DND-41 (cell line): ENCODE results near the gene TMEM260.

Experiments
- ATAC-seq: fragments of 200-7000 bp; cut with Tn5 transposase; 3 replicates; pipeline ENCODE4 v1.9.1; 2021; ENCODE audit warnings: low read depth; ENCODE audit not compliant: insufficient read depth
- DNase-seq: peaks from one replicate; pipeline ENCODE4 v3.0.0-alpha.2; 2020
- H2AFZ ChIP-seq: 2 replicates; pipeline ENCODE4 v1.6.0; 2012; ENCODE audit warnings: low read depth, low read length
- H3K27ac ChIP-seq: 2 replicates; pipeline ENCODE4 v1.5.1; 2012; ENCODE audit warnings: low read length, inconsistent platforms
- H3K27me3 ChIP-seq: fragments of 200-600 bp; sonication (generic); 2 replicates; pipeline ENCODE4 v1.6.0; 2012; ENCODE audit warnings: low read length, mild to moderate bottlenecking, inconsistent platforms; ENCODE audit not compliant: insufficient read depth, poor library complexity
- H3K36me3 ChIP-seq: 2 replicates; pipeline ENCODE4 v1.5.1; 2012; ENCODE audit warnings: low read length, inconsistent platforms; ENCODE audit not compliant: insufficient read depth
- H3K4me1 ChIP-seq: 2 replicates; pipeline ENCODE4 v1.5.1; 2012; ENCODE audit warnings: mild to moderate bottlenecking, low read length; ENCODE audit not compliant: insufficient read depth
- H3K4me2 ChIP-seq: 2 replicates; pipeline ENCODE4 v1.6.0; 2012; ENCODE audit warnings: mild to moderate bottlenecking, moderate library complexity, low read length, inconsistent platforms; ENCODE audit not compliant: insufficient read depth
- H3K4me3 ChIP-seq, 2 experiments: fragments of 200-600 bp in 1 of 2; shearing (Covaris generic) in 1 of 2; 2 replicates each; pipeline ENCODE4 v1.5.1; 2012 to 2016; ENCODE audit warnings: inconsistent platforms in 2 of 2, low read length in 2 of 2, mild to moderate bottlenecking in 2 of 2, low read depth in 1 of 2, moderate library complexity in 1 of 2
- H3K79me2 ChIP-seq: 2 replicates; pipeline ENCODE4 v1.6.0; 2012; ENCODE audit warnings: low read length, inconsistent platforms; ENCODE audit not compliant: insufficient read depth
- H3K9ac ChIP-seq: 2 replicates; pipeline ENCODE4 v1.6.0; 2012; ENCODE audit warnings: low read depth, mild to moderate bottlenecking, inconsistent platforms, low read length, moderate library complexity
- H3K9me3 ChIP-seq: 2 replicates; pipeline ENCODE4 v1.5.1; 2012; ENCODE audit warnings: low read length, moderate library complexity, mild to moderate bottlenecking, inconsistent platforms; ENCODE audit not compliant: insufficient read depth, severe bottlenecking
- H4K20me1 ChIP-seq: 2 replicates; pipeline ENCODE4 v1.6.0; 2012; ENCODE audit warnings: low read length; ENCODE audit not compliant: insufficient read depth
- EZH2 ChIP-seq: IDR thresholded peaks from 3 replicates; pipeline ENCODE4 v1.6.1; 2012; ENCODE audit warnings: borderline replicate concordance, low read depth, mild to moderate bottlenecking, moderate library complexity, low read length, inconsistent platforms; ENCODE audit not compliant: severe bottlenecking
- TF ChIP-seq, protein P1 (sequence below): IDR thresholded peaks from 2 replicates; pipeline ENCODE4 v1.5.1; 2012; ENCODE audit warnings: borderline replicate concordance, low read length, moderate library complexity, mild to moderate bottlenecking; ENCODE audit not compliant: poor library complexity, severe bottlenecking; ENCODE audit errors: extremely low read depth

TMEM260 gene

DNA sequence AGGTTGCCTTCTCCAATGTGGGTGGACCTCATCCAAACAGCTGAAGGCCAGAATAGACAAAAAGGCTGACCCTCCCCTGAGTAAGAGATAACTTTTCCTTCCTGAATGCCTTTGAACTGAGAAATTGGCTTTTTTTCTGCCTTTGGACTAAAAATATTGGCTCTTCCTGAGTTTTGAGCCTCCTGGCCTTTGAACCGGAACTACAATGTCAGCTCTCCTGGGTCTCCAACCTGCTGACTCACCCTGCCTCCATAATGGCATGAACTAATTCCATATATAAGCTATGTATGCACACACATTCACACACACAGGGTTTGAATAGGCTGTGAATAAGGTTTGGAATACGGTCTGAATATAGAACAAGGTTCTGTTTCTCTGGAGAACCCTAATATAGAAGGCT lies 39.7 kb upstream of the TMEM260 start:
- no peak overlapping the region for H3K9ac ChIP-seq
- H3K79me2 ChIP-seq = no peaks in the 10 kb centered on the region
- TF ChIP-seq, protein P1, sequence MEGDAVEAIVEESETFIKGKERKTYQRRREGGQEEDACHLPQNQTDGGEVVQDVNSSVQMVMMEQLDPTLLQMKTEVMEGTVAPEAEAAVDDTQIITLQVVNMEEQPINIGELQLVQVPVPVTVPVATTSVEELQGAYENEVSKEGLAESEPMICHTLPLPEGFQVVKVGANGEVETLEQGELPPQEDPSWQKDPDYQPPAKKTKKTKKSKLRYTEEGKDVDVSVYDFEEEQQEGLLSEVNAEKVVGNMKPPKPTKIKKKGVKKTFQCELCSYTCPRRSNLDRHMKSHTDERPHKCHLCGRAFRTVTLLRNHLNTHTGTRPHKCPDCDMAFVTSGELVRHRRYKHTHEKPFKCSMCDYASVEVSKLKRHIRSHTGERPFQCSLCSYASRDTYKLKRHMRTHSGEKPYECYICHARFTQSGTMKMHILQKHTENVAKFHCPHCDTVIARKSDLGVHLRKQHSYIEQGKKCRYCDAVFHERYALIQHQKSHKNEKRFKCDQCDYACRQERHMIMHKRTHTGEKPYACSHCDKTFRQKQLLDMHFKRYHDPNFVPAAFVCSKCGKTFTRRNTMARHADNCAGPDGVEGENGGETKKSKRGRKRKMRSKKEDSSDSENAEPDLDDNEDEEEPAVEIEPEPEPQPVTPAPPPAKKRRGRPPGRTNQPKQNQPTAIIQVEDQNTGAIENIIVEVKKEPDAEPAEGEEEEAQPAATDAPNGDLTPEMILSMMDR = no peak
- no peak for TF ChIP-seq EZH2
- H3K27me3 ChIP-seq = peaks cover 7% of the 10 kb centered on the region
- H2AFZ ChIP-seq = no peak overlapping the region
- H4K20me1 ChIP-seq = no peaks in the 10 kb centered on the region
- no peak overlapping the region for H3K4me2 ChIP-seq
- H3K27ac ChIP-seq = no peak overlapping the region
- no peaks in the 10 kb centered on the region for H3K4me1 ChIP-seq
- ATAC-seq (no peak), DNase-seq (no peak)
- H3K36me3 ChIP-seq = no peaks in the 10 kb centered on the region
- H3K9me3 ChIP-seq = no peaks in the 10 kb centered on the region
- no peak overlapping the region for H3K4me3 ChIP-seq

DNA sequence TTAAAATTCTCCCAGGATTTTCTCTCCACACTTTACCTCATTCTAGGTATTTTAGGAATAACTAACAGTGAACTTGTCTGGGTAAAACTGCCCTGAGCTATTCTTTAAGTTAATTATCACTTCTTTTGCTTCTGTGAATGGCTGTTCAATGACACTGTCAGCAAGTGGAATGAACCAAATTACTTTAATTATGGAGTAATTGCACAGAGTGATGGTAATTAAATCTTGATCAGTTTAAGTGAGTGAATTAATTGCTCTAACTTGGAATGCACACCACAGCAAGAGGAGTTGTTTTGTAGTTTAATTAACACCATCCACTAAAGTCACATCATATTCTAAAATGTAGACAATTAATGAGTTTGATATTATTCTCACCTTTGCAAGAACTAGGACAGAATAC lies 36.2 kb upstream of the TMEM260 start:
- H3K79me2 ChIP-seq = no peaks in the 10 kb centered on the region
- no peak overlapping the region for H2AFZ ChIP-seq
- no peak overlapping the region for H3K4me2 ChIP-seq
- no peaks in the 10 kb centered on the region for H3K9me3 ChIP-seq
- TF ChIP-seq, protein P1 = no peak
- no peak for TF ChIP-seq EZH2
- peaks cover 5% of the 10 kb centered on the region for H3K27me3 ChIP-seq
- no peaks in the 10 kb centered on the region for H3K36me3 ChIP-seq
- ATAC-seq (no peak), DNase-seq (no peak)
- H4K20me1 ChIP-seq = no peaks in the 10 kb centered on the region
- no peak overlapping the region for H3K27ac ChIP-seq
- no peak overlapping the region for H3K9ac ChIP-seq
- no peaks in the 10 kb centered on the region for H3K4me1 ChIP-seq
- no peak overlapping the region for H3K4me3 ChIP-seq

DNA sequence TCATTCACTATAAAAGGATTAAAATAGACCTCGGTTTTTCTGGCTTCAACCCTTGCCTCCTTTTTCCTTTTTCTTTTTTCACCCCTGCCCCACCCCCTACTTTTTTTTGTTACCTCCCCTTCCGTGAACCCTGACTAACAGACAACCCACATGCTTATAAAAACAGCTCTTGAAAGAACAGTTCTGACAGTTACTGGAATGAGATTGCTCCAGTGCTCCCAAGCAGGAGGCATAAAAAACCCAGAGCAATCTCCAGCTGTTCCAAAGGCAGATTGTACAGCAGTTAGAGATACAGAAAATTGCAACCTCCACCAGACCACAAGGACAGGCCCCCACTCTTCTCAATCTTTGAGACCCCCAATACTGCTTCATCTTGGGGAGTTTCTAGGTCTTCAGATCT lies 29.9 kb upstream of the TMEM260 start:
- ATAC-seq (no peak), DNase-seq (no peak)
- Histone ChIP-seq H2AFZ (no peak overlapping the region), H3K27ac (no peak overlapping the region), H3K4me3 (no peak overlapping the region), H3K9me3 (no peaks in the 10 kb centered on the region), H3K27me3 (peaks cover 45% of the 10 kb centered on the region), H3K4me1 (no peaks in the 10 kb centered on the region), H3K9ac (no peak overlapping the region), H3K4me2 (no peak overlapping the region), H3K36me3 (no peaks in the 10 kb centered on the region), H3K79me2 (no peaks in the 10 kb centered on the region), H4K20me1 (no peaks in the 10 kb centered on the region)
- TF ChIP-seq, protein P1 = no peak
- TF ChIP-seq EZH2 = no peak

DNA sequence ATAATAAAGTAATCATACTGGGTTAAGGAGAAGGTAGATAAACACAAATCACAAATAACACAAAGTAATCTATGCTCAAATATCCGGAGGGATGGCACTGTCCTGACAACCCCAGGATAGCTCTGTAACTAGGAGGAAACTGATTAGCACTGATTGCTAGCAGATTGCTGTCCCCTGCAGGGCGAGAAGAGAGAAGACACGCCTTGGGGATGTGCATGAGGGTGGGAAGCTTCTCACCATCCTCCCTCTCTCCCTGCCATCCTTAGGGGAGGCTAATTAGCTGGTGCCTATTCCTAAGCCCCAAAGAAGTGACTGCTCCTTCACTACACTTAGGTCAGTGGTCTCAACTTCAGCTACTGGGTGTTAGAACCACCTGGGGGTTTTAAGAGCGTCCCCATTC lies 27.0 kb upstream of the TMEM260 start:
- peaks cover 55% of the 10 kb centered on the region for H3K27me3 ChIP-seq
- no peaks in the 10 kb centered on the region for H3K36me3 ChIP-seq
- no peak overlapping the region for H3K4me2 ChIP-seq
- no peak for TF ChIP-seq EZH2
- TF ChIP-seq, protein P1 = peak; percentile 15
- no peak for DNase-seq
- no peaks in the 10 kb centered on the region for H3K9me3 ChIP-seq
- H3K79me2 ChIP-seq = no peaks in the 10 kb centered on the region
- no peak overlapping the region for H3K4me3 ChIP-seq
- no peak overlapping the region for H2AFZ ChIP-seq
- no peaks in the 10 kb centered on the region for H3K4me1 ChIP-seq
- H4K20me1 ChIP-seq = no peaks in the 10 kb centered on the region
- H3K27ac ChIP-seq = no peak overlapping the region
- ATAC-seq = no peak
- no peak overlapping the region for H3K9ac ChIP-seq
